ENCODE data around the gene INO80B. TPM values are rescaled to one million over a fixed set of nuclear protein-coding genes. Genes with fewer than 3 reads are reported as not detected.
"Not testable (repeated sequence)": the region's sequence is repeated elsewhere in the genome, so short reads cannot be mapped to it uniquely, and the experiment has no call there.

INO80B gene
- total RNA-seq, 1 experiment from 2014 or later = 23.2 TPM

DNA sequence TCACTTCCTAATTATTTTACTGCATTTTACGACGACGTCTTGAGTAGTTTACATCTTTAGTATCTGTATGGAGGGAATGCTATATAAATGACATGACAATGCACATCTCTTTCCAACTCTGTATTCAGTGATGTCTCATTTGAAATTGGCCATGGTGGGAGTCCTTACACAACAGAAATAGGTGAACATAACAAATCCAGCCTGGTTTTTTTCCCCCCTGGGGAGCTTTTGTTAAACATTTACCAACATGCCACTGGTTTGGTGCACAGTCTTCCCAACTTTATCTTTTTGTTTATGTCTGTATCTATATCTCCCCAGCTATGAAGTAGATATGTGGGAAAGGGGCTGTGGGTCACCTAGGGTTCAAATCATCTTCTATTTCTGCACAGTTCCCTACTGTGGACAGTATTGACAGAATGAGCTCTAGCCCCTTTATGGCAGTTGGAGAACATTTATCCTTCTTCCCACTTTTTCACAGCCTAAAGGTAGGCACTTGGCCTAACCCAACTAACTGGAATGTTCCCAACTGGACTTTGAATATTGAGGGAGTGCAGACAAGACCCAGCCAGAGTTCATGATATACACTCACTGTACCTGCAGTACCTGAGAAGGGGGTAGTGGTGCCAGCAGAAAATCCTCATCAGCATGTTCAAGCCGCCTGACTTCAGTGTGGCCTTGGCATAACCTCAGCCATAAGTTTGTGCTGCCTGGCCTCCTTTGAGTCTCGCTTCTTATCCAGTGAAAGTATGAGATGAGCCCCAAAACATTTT lies 7.5 kb upstream of the INO80B start:
- DNase-seq (ENCODE audit: low read depth) = no peak

DNA sequence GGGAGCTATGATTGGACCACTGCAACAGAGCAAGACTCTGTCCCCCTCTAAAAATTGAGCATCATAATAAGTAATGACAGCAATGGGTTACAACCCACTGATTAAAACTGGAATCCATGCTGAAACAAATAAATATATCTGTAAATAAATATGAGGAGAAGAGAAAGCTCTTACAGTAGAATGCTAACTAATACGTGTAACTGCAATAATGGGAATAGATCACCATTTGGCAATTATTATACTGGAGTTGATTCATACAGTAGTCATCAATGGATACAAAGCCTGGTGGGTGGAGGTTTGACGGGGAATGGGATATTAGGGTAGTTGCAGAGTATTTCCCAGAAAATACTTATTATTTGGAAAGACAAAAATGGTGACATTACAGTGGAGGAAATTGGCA lies 6.1 kb upstream of the INO80B start:
- no peak for DNase-seq (ENCODE audit: low read depth)

DNA sequence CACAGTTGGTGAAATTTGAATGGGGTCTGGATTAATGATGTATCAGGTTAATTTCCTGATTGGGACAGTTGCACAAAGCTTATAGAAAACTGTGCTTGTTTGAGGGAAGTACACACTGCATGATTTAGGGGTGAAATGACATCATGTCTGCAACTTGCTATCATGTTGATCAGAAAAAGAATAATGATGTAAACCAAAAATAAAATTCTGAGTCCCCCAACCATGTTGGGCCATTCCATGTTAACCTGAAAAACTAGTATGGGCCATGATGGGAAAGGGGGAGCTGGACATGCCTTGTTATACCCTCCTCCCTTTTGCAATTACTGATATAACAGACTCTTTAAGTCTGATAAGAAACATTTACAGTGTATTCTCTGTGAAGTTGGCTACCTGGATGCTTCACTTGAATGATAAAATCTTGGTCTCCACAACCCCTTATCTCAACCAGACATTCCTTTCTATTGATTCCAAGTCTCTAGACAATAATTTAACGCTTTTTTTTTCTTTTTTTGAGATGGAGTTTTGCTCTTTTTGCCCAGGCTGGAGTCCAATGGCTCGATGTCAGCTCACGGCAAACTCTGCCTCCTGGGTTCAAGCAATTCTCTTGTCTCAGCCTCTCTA lies 4.2 kb upstream of the INO80B start:
- no peak for DNase-seq (ENCODE audit: low read depth)

DNA sequence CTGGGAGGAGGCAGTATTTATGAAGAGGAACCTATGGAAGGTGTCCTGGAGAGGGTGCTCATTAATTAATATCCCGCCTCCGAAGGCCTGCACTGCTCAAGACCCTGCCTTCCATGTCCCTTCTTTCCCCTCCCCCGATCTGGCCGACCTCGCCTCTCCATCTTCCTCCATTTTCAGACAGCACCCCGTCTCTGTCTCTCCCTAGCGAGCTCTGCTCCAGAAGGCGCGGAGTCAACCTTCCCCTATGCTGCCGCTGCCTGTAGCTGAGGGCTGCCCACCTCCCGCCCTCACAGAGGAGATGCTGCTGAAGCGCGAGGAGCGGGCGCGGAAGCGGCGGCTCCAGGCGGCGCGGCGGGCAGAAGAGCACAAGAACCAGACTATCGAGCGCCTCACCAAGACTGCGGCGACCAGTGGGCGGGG lies 2.3 kb downstream of the INO80B start:
- DNase-seq (ENCODE audit: low read depth) = no peak

DNA sequence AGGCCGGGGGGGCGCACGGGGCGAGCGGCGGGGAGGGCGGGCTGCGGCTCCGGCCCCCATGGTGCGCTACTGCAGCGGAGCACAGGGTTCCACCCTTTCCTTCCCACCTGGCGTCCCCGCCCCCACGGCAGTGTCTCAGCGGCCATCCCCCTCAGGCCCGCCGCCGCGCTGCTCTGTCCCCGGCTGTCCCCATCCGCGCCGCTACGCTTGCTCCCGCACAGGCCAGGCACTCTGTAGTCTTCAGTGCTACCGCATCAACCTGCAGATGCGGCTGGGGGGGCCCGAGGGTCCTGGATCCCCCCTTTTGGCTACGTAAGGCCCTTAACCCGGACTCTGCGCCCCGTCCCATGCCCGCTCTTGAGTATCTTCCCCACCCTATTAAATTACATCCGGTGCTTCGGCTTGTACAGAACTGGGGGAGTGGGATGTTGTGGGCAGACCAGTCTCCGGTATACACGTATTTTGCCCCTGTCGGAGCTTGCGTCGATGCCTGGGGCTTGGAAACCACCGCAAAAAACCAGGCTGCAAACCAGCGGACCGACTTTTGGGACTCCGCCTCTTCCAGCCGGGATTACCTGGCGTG lies 2.8 kb downstream of the INO80B start:
- DNase-seq (ENCODE audit: low read depth) = no peak

DNA sequence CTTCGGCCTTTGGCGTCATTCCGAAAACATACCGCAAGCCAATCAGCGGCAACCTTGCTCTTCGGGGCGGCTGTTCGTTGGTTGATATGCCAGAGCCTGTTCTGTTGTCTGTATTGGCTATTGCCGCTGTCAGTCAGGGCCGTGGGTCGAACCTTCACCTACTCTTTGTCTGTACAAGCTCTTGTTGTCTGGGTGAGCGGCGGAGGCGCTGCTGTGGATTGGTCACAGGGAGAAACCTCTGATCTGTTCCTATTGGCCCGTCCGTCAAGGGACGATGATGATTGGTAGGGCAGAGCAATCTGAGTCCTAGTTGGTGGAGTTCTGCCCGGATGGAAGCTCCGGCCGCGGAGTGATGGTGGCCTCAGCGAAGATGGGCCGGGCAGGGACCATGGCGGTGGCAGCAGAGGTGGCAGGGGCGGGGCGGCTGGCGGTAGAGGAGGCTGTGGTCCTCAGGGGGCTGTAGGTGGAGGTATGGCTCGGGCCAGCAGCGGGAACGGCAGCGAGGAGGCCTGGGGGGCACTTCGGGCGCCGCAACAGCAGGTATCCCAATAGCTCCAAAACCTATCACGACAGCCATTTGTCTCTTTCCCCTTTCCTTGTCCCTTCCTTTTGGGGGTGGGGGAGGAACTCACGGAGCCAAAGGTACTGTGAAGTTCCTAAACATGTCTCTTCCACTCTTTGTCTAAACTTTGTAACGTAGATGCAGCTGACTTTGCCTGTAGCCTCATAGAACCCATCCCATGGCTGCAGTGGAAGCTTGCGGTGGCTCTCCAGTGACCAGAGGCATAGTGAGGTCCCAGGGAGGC lies 3.4 kb downstream of the INO80B start, which contains the start of gene WBP1:
Gene WBP1, plus strand, starts transcription at position 307 of the 806 bp plus-strand sequence. Its CDS starts 165 bp downstream, at position 472.
- peak; percentile 100 for DNase-seq (ENCODE audit: low read depth)

DNA sequence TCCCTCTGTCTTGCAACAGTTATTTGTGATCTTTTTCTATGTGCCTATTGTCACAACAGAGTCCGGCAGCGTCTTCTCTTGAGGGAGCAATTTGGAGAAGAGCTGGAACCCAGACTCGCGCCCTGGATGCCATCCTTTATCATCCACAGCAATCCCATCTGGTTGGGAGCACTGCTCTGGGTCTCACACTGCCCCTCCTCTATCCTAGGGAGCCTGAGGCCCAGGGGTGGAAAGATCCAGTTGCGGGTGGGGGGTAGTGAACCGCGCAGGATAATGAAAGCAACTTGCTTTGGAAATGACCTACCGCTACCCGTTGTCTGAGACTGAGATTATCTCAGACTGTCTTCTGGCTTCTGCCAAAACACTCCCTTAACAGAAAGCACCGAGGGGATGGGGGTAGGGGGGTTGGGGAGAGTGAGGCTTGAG lies 4.1 kb downstream of the INO80B start:
- DNase-seq (ENCODE audit: low read depth) = no peak

DNA sequence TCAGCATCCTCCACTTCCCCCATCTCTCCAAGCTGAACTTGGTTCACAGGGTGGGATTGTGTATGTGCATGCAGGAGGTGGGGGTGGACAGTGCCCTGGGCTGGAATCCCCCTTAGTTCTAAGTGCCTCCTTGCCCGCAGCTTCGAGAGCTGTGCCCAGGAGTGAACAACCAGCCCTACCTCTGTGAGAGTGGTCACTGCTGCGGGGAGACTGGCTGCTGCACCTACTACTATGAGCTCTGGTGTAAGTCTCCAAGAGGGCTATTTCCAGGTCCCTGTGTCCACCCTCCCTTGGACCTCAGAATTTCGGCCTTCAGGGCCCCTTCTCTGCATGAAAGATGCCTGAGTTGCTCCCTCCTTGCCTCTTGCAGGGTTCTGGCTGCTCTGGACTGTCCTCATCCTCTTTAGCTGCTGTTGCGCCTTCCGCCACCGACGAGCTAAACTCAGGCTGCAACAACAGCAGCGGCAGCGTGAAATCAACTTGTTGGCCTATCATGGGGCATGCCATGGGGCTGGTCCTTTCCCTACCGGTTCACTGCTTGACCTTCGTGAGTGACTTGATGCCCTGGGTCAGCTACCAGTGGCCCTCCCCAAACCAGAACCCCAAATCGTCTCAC lies 4.7 kb downstream of the INO80B start:
- not testable (repeated sequence) for DNase-seq (ENCODE audit: low read depth)

DNA sequence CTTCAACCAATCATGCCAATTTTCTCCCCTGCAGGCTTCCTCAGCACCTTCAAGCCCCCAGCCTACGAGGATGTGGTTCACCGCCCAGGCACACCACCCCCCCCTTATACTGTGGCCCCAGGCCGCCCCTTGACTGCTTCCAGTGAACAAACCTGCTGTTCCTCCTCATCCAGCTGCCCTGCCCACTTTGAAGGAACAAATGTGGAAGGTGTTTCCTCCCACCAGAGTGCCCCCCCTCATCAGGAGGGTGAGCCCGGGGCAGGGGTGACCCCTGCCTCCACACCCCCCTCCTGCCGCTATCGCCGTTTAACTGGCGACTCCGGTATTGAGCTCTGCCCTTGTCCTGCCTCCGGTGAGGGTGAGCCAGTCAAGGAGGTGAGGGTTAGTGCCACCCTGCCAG lies 5.3 kb downstream of the INO80B start:
- not testable (repeated sequence) for DNase-seq (ENCODE audit: low read depth)

DNA sequence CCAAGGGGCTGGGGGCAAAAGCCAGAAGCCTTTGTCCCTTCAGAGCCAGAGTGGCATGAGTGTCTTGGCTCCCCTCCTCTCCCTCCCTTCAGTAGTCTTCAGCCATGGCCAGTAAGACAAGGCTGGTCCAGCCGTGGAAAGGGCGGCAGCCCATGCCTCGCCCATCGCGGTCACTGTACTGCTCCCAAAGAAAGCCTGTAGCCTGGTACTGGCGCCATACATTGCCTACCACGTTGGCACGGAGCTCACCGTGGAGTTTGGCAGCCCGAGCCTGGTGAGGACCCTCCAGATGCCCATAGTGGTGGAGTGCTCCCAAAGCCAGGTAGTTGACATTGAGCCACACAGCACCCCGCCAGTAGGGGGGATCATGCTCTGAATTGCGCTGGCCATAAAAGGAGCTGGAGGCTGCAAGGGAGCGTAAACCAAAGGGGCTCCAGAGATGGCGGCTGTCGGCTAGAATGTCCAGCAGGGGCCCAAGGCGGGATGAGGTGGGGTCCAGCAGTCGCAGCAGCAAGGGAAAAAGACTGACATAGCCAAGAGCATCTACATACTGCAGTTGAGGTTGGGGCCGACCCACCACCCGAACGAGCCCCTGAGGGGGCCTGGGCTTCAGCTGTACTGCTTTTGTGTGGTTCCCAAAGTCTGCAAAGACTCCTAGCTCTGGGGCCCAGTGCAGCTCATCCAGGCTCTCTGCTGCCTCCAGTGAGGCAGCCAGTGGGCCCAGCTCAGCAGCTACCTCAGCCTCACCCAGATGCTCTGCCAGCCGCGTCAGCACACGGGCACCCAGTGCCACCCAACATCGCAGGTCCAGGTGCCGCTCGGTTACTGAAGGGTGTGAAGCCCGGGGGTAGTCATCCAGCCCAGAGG lies 6.5 kb downstream of the INO80B start:
- no peak for DNase-seq (ENCODE audit: low read depth)

DNA sequence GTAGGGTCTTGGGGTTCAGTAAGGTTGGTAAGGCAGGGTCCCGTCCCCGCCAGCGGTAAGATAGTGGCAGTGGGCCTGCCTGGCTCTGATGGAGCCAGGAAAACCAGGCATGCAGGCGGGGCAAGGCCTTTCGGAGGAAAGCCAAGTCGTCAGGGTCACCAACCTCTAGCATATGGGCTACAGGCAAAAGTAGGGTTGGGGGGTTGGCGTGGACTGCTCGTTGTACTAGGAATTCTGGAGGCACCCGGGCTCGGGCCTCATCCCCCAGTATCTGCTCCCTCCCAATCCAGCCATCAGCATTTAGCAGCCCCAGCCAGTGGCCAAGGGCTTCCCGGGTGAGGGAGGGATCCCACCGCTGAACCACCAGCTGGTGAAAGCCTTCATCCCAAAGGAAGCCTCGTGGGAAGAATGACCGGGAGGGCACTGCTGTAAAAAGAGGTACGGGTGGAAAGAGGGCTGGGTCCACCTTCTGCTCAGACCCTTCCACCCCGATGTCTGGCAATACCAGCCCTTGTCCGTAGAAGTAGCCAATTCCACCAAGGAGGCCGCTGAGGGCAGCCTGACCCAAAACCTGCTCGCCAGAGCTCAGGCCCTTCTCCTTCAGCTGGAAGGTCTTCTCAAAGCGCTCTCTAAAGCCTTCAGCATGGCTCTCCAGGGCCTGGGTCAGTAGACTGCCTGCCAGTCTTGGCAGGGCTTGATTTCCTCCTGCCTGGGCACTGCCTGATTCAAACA lies 7.3 kb downstream of the INO80B start:
- no peak for DNase-seq (ENCODE audit: low read depth)

DNA sequence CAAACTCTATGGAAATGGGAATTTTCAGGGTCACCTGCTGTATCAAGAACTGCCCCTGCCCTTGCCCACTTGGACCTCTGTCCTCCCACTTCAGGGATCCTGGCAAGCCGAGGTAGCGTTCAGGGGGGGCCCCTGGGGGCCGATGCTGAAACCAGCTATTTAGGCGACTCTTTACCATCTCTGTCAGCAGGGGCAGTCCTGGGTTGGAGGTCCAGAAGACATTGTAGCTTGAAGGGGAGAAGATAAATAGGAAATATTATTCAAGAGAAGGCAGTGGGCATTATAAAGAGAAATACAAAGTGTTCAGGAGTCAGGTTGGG lies 7.9 kb downstream of the INO80B start:
- DNase-seq (ENCODE audit: low read depth) = no peak

DNA sequence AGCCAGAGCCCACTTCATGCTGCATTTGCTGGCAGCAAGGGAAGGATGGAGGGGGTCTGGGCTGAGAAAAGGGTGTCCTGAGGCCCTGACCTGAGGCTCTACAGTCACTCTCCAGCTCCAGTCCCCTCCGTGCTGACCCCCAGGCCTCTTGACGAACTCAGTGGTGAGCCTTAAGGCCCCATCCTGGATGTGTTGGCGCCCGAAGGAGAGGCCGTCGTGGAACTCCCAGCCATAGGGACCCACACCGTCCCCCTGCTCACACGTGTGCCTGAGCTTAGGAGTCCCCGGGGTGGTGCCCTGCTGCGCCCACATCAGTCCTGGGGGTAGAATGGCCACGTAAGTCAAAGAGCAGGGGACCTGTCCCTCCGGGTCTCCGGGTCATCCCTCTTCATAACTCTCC lies 9.5 kb downstream of the INO80B start:
- no peak for DNase-seq (ENCODE audit: low read depth)

DNA sequence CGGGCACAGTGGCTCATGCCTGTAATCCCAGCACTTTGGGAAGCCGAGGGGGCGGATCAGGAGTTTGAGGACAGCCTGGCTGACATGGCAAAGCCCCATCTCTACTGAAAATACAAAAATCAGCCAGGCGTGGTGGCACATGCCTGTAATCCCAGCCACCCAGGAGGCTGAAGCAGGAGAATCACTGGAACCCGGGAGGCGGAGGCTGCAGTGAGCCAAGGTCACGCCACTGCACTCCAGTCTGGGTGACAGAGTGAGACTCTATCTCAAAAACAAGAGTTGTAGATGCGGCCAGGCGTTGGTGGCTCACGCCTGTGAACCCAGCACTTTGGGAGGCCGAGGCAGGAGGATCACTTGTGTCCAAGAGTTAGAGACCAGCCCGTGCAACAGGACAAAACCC lies 15.9 kb downstream of the INO80B start:
- DNase-seq (ENCODE audit: low read depth) = not testable (repeated sequence)

DNA sequence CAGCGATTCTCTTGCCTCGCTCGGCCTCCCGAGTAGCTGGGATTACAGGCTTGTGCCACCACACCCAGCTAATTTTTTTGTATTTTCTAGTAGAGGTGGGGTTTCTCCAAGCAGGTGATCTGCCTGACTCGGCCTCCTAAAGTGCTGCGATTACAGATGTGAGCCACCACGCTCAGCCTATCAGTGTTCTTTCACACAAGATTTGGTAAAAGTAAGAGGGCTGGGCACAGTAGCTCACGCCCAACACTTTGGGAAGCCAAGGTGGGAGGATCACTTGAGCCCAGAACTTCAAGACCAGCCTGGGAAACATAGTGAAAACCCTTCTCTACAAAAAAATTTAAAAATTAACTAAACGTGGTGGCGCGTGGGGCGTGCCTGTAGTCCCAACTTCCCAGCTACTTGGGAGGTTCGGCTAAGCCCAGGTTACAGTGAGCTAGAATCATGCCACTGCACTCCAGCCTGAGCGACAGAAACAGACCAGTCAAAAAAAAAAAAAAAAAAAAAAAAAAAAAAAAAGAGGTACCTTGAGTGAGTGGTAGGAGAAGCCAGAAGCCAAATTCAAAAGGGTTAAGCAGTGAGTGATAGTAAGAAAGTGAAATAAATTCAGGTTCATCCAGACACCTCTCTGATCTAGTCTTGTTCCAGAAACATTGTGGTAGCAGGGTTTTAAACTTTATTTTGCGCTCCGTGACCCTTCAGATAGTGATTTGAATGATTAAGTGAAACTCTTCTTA lies 16.6 kb downstream of the INO80B start:
- no peak for DNase-seq (ENCODE audit: low read depth)

DNA sequence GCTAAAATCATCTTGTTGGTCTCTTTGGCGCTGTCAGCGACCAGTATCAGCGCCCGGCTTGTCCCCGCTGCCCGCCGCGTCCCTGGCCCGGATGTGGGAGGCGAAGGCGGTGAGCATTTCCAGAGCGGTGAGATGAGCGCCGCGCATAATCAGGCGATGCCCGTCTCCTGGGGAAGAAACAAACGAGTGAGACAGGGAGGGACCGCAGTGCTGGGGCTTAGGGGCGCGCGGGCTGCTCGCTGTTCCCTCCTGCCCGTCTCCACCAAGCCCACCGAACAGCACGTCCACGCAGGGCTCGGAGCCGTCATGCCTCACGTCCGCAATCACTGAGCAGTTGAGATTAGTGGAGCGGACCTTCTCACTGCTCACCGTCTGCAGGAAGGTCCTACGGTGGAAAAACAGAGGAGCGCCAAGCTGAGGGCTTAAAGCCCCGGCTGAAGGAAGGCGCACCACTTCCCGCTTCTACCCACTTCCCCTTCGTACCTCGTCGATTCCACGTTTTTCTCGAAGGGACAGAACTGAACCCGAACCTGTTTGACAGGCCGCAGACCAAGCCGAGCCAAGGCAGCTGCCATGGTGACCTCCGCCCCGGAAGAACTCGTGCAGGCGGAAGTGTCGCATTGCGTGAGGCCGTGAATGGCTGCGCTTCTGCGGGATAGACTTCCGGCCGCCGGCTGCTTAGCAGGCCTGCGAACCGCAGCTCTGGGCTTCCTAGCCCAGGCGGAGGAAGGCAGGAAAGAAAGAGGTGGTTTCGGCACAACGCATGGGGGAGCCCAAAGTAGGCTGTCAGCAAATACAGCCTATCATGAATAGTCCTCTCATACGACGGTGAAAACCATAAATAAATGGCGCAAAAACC lies 17.4 kb downstream of the INO80B start, which contains the start of gene MRPL53:
Gene MRPL53, minus strand, starts transcription at position 595 of the 859 bp plus-strand sequence. Its CDS starts 20 bp downstream, at position 575.
- DNase-seq (ENCODE audit: low read depth) = peak; percentile 93

DNA sequence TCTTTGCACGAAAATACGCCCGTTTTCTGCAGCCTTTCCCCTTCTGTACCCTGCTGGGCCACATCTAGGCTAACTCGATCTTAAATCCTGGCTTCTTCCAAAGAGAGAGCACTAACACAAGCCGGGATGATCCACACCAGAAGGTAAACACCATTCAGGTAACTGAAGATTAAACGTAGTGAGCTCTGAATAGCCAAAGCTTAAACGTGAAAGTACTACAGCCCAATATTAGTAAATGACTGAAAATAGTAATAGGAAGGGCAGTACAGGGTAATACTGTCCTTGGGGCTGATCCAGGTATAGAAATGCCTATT lies 18.0 kb downstream of the INO80B start:
- no peak for DNase-seq (ENCODE audit: low read depth)

DNA sequence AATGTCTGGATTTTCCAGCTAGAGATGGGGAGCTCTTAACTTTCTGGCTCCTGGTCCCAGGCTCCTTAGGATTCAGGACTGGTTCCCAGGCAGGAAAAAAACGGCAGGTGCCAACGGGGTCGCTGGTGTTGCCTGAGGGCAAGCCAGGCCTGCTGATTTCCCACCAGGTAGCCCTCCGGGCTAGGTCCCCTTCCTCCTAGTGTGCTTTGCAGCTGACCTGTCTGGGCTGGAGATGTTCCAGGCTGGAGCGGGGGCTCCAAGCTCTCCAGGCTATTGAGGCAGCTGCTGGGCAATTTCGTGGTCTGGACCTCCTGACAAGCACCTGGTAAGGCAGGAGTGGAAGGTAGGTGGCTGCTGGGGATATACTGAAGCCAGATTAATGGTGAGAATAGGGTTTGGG lies 19.6 kb downstream of the INO80B start:
- DNase-seq (ENCODE audit: low read depth) = no peak
